CD4-positive, alpha-beta T cell (primary cell): ENCODE results near the gene RPL5. TPM values are rescaled to one million over a fixed set of nuclear protein-coding genes. Genes with fewer than 3 reads are reported as not detected.

ENCODE experiments used
- ATAC-seq: fragments of 200-7000 bp; cut with Tn5 transposase; one replicate; pipeline ENCODE4 v1.10.0; 2022; ENCODE audit warnings: mild to moderate bottlenecking; ENCODE audit not compliant: poor library complexity
- CTCF ChIA-PET: fragments of 350-600 bp; sonication (Branson Sonifier 250); formaldehyde crosslinking; loops from one replicate; lab custom pipeline; 2021; ENCODE audit warnings: antibody characterized with exemption, inconsistent platforms; lab: Charles Lee
- POLR2A ChIA-PET: fragments of 350-600 bp; sonication (Branson Sonifier 250); formaldehyde crosslinking; loops from one replicate; lab custom pipeline; 2021; ENCODE audit warnings: antibody characterized with exemption, inconsistent platforms; lab: Charles Lee
- DNase-seq, 14 experiments: peaks; one replicate each; pipeline ENCODE4 v3.0.0-alpha.2; 2013 to 2020; ENCODE audit warnings: mixed read lengths in 2 of 14
- H3K27ac ChIP-seq, 2 donors: one replicate each; pipeline versions ENCODE4 v1.5.1 to v1.7.0; 2013; ENCODE audit warnings: low read length in 2 of 2, low read depth in 1 of 2, mild to moderate bottlenecking in 1 of 2
- H3K27me3 ChIP-seq, 2 experiments: 1 replicate in 1 of 2; 2 replicates in 1 of 2; pipeline versions ENCODE4 v1.6.1 to v1.7.0; 2013; ENCODE audit warnings: low read length in 2 of 2, control low read depth in 1 of 2, mild to moderate bottlenecking in 1 of 2, moderate library complexity in 1 of 2; ENCODE audit not compliant: insufficient read depth in 2 of 2, control insufficient read depth in 1 of 2
- H3K36me3 ChIP-seq: one replicate; pipeline ENCODE4 v1.6.1; 2013; ENCODE audit warnings: low read length, control low read depth; ENCODE audit not compliant: insufficient read depth
- H3K4me1 ChIP-seq: one replicate; pipeline ENCODE4 v1.6.1; 2013; ENCODE audit warnings: low read length, control low read depth; ENCODE audit not compliant: insufficient read depth
- H3K4me3 ChIP-seq: one replicate; pipeline ENCODE4 v1.5.1; 2013; ENCODE audit warnings: mild to moderate bottlenecking, low read length, moderate library complexity
- H3K9me3 ChIP-seq, 2 experiments: 1 replicate in 1 of 2; 2 replicates in 1 of 2; pipeline versions ENCODE4 v1.6.1 to v1.7.0; 2013; ENCODE audit warnings: low read length in 2 of 2, mild to moderate bottlenecking in 2 of 2, control low read depth in 1 of 2, moderate library complexity in 1 of 2; ENCODE audit not compliant: control insufficient read depth in 1 of 2, insufficient read depth in 1 of 2
- H3K27ac Mint-ChIP-seq: one replicate; pipeline ENCODE4 v1.8.0; 2020; ENCODE audit warnings: mixed read lengths
- H3K27me3 Mint-ChIP-seq: one replicate; pipeline ENCODE4 v1.8.0; 2021; ENCODE audit warnings: mixed read lengths
- H3K36me3 Mint-ChIP-seq: one replicate; pipeline ENCODE4 v1.8.0; 2021; ENCODE audit warnings: low read depth, mixed read lengths
- H3K4me1 Mint-ChIP-seq: one replicate; pipeline ENCODE4 v1.8.0; 2021; ENCODE audit warnings: low read depth, mixed read lengths
- H3K4me3 Mint-ChIP-seq: one replicate; pipeline ENCODE4 v1.8.0; 2020; ENCODE audit warnings: mild to moderate bottlenecking, mixed read lengths
- H3K9me3 Mint-ChIP-seq: one replicate; pipeline ENCODE4 v1.8.0; 2020; ENCODE audit warnings: mixed read lengths
- CTCF ChIP-seq: fragments of 200-600 bp; IDR thresholded peaks from one replicate; pipeline ENCODE4 v1.8.0; 2022; ENCODE audit warnings: antibody characterized with exemption, mild to moderate bottlenecking
- intact Hi-C, 2 experiments: fragments of 100-400 bp; cut with DNase I in 1 of 2; cut with micrococcal nuclease in 1 of 2; formaldehyde crosslinking; loops; one replicate each; pipeline versions ENCODE4 v1.15.1 to v1.9.0; 2023 to 2025; cut with DNase I, micrococcal nuclease
- total RNA-seq, 174 experiments: library from RNA in 2 of 174; stranded (reverse) in 2 of 174; gene quantifications; one replicate each; pipeline ENCODE4 v1.2.3 and lab custom pipeline; 2021 to 2026

RPL5 gene
- total RNA-seq, 2 experiments from 2014 or later = 1,712 to 1,770 TPM

- H3K27me3 ChIP-seq = no peaks in the 10 kb centered on the region
- peaks cover 46% of the 10 kb centered on the region for H3K36me3 ChIP-seq
- POLR2A ChIA-PET = interaction anchor here (0.6 to 2.4 kb wide), 22 partner anchors 10 to 1811 kb away, joined by 3 to 55 read pairs (median 5); partner anchors contain the start of genes DIPK1A, DNTTIP2, DR1 and EVI5
- DNase-seq (peak in 4 of 14 experiments; percentile 5 to 46 (median 38)), ATAC-seq (peak; percentile 10)
- H3K4me3 Mint-ChIP-seq = peak overlapping the region; percentile 96
- no peak for TF ChIP-seq CTCF
- peaks cover 61% of the 10 kb centered on the region for H3K4me1 Mint-ChIP-seq
- peaks cover 31% of the 10 kb centered on the region for H3K4me1 ChIP-seq
- CTCF ChIA-PET = interaction anchor here (0.5 to 2.4 kb wide), 22 partner anchors 9 to 347 kb away, joined by 3 to 31 read pairs (median 4); partner anchors contain the start of genes DIPK1A, EVI5 and MTF2
- no peaks in the 10 kb centered on the region for H3K9me3 ChIP-seq
- H3K36me3 Mint-ChIP-seq = peaks cover 60% of the 10 kb centered on the region
- peak overlapping the region; percentile 97 for H3K27ac Mint-ChIP-seq
- H3K27me3 Mint-ChIP-seq = no peaks in the 10 kb centered on the region
- H3K4me3 ChIP-seq = peak overlapping the region; percentile 68
- intact Hi-C loops = loop anchor here in 1 of 2 experiments (5.0 to 10.0 kb wide), 6 partner anchors 350 to 1808 kb away; partner anchors contain the start of genes BTBD8, CCDC18, DNTTIP2 and DR1
- no peaks in the 10 kb centered on the region for H3K9me3 Mint-ChIP-seq
- H3K27ac ChIP-seq = peak overlapping the region; percentile 85 to 92
Observed at GRCh38 chr1:92832537-92833114, 786 bp downstream of the RPL5 start.

- Mint-ChIP-seq H3K9me3 (no peaks in the 10 kb centered on the region), H3K4me3 (peak overlapping the region; percentile 96), H3K4me1 (peaks cover 73% of the 10 kb centered on the region), H3K27ac (peak overlapping the region; percentile 97), H3K36me3 (peaks cover 72% of the 10 kb centered on the region), H3K27me3 (no peaks in the 10 kb centered on the region)
- H3K9me3 ChIP-seq = no peaks in the 10 kb centered on the region
- ChIA-PET POLR2A (no interaction called here), CTCF (no interaction called here)
- H3K4me1 ChIP-seq = peaks cover 31% of the 10 kb centered on the region
- intact Hi-C loops = loop anchor here in 1 of 2 experiments (5.0 to 10.0 kb wide), 6 partner anchors 348 to 1809 kb away; partner anchors contain the start of genes BTBD8, CCDC18, DNTTIP2 and DR1
- H3K4me3 ChIP-seq = peak overlapping the region; percentile 68
- DNase-seq = no peak
- H3K27ac ChIP-seq = peak overlapping the region; percentile 85 to 92
- ATAC-seq = no peak
- no peak for TF ChIP-seq CTCF
- H3K27me3 ChIP-seq = no peaks in the 10 kb centered on the region
- peaks cover 58% of the 10 kb centered on the region for H3K36me3 ChIP-seq
Observed at GRCh38 chr1:92833840-92834239, 2.0 kb downstream of the RPL5 start.

GRCh38 chr1:92834617-92835016 lies 2.8 kb downstream of the RPL5 start:
- Histone ChIP-seq H3K36me3 (peaks cover 66% of the 10 kb centered on the region), H3K27me3 (no peaks in the 10 kb centered on the region), H3K9me3 (no peaks in the 10 kb centered on the region), H3K27ac (peak overlapping the region in 1 of 2 donors; percentile 85), H3K4me3 (no peak overlapping the region), H3K4me1 (peaks cover 32% of the 10 kb centered on the region)
- no peak for DNase-seq
- intact Hi-C loops = loop anchor here in 1 of 2 experiments (5.0 to 10.0 kb wide), 6 partner anchors 348 to 1810 kb away; partner anchors contain the start of genes BTBD8, CCDC18, DNTTIP2 and DR1
- Mint-ChIP-seq H3K27me3 (no peaks in the 10 kb centered on the region), H3K4me3 (peak overlapping the region; percentile 96), H3K36me3 (peaks cover 80% of the 10 kb centered on the region), H3K27ac (peak overlapping the region; percentile 97), H3K4me1 (peaks cover 79% of the 10 kb centered on the region), H3K9me3 (no peaks in the 10 kb centered on the region)
- CTCF ChIA-PET = no interaction called here
- no peak for ATAC-seq
- TF ChIP-seq CTCF = no peak
- POLR2A ChIA-PET = no interaction called here
